AG09309 (cell line): ENCODE data around the gene FMOD.

Experiments
- DNase-seq: peaks from one replicate; pipeline ENCODE4 v3.0.0-alpha.2; 2010; ENCODE audit warnings: low read depth
- H3K4me3 ChIP-seq: 2 replicates; pipeline ENCODE4 v1.5.1; 2011; ENCODE audit warnings: mild to moderate bottlenecking, low read depth, low read length, moderate library complexity; ENCODE audit not compliant: control insufficient read depth
- CTCF ChIP-seq: IDR thresholded peaks from 2 replicates; pipeline ENCODE4 v1.5.1; 2011; ENCODE audit warnings: mild to moderate bottlenecking, low read depth, low read length, inconsistent platforms; ENCODE audit not compliant: insufficient read depth, control insufficient read depth; ENCODE audit errors: missing control alignments

FMOD gene

GRCh38 chr1:203381151-203381751, 30.3 kb upstream of the FMOD start:
- no peak for DNase-seq
- no peak for TF ChIP-seq CTCF
- no peak overlapping the region for H3K4me3 ChIP-seq

DNA sequence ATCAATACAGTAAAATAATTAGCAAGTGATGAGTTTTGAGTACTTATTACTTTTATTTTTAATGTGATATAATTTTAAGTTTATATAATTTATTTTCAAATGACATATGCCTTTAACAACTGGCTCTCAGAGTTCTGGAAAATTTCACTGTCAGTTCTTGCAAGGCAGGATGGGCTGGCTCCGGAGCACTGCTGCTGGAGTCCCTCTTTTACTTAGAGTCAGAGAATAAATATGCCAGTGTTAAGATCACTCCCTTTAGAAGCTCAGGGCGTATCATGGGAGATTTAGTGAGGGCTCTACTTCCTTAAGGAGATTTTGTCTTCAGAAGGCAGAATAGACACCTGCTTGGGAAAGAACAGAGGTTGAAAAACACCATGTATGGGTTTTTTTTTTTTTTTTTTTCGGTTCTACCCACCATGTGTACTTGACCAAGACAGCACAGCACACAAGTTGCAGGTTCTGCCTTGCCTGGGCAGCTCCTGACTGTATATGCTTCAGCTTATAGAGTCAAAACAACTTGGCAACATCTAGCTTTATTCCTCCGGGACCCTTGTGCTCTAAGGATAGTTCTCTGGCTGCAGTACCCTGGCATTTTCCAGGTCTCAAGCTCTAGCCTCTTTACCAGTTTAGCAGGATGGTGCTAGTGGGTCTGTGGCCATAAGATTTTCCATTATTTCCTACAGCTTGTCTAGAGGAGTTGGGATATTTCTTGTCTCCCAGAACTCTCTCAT, 29.7 kb upstream of the FMOD start:
- no peak overlapping the region for H3K4me3 ChIP-seq
- no peak for DNase-seq
- TF ChIP-seq CTCF, result no peak

- no peak for TF ChIP-seq CTCF
- no peak for DNase-seq
- H3K4me3 ChIP-seq, result no peak overlapping the region
These were observed 28.9 kb upstream of the FMOD start for GRCh38 chr1:203379825-203380224.

DNA sequence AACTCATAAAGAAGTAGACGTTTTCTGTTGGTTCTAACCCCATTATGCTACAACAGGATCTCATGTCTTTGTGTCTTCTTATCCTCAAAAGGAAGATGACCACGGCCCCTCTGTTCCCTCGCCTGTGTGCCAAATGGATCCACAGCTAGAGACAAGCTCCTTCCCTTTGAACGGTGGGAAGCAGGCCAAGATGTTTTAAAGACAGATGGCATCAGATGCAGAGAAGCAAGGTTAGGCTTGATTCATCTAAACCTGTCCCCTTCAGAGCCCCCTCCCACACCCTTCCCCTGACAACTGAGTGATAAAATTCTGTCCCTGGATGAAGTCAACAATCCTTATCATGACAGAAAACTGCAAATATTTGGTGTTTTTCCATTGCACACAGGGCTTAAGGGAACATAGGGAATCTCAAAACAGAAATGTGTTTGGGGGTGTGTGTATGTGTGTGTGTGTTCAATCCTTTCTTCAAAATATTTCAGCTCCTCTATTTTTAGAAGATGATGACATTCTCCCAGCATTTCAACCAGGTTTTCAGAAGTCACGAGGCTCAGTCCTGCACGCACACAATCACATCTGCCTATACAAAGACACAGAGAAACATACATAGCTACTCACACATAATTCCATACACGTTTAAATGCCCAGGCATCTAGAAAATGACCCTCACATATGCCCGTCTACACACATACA, 27.8 kb upstream of the FMOD start:
- no peak for TF ChIP-seq CTCF
- no peak overlapping the region for H3K4me3 ChIP-seq
- no peak for DNase-seq

DNA sequence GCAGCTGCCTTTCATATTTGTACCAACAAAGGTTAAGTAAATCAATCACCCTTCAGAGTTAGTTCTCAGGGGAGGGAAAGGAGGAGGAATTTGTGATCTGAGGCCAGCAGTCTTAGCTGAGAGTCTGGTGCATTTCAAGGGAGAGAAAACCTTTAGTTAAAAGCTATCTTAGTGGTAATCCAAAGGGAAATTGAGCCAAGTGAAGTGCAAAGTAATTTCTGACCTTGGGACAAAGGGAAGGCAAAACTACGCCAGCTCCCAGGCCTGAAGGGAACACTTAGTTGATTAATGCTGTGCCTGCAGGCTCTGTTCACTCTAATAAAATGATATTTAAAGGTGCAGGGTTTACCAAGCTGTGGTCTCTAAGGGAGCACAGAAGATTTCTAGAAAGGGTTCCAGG, 23.1 kb upstream of the FMOD start:
- TF ChIP-seq CTCF, result no peak
- no peak for DNase-seq
- H3K4me3 ChIP-seq, result no peak overlapping the region

DNA sequence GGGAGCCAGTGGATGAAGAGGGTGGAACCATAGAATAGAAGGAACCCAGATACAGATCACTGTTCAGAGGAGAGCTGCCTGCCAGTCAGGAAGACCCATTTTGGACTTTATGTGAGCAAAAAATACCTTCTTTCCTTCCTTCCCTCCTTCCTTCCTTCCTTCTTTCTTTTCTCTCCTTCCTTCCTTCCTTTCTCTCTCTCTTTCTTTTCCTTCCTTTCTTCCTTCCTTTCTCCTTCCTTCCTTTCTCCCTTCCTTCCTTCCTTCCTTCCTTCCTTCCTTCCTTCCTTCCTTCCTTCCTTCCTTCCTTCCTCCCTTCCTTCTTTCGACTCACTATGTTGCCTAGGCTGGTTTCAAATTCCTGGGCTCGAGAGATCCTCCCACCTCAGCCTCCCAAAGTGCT, 22.1 kb upstream of the FMOD start:
- DNase-seq, result no peak
- no peak overlapping the region for H3K4me3 ChIP-seq
- no peak for TF ChIP-seq CTCF
